Thoracic aorta (tissue), 2 donors: Measurements from ENCODE around the gene AACS. TPM values are rescaled to one million over a fixed set of nuclear protein-coding genes. Genes with fewer than 3 reads are reported as not detected.

Experiments used
- ATAC-seq: fragments of 150-250 bp; one replicate; pipeline ENCODE4 v1.8.0; 2017; ENCODE audit warnings: low read depth; ENCODE audit not compliant: insufficient number of reproducible peaks, low FRiP score
- DNase-seq: peaks from one replicate; pipeline ENCODE4 v3.0.0-alpha.2; 2020; ENCODE audit warnings: low spot score
- H3K27ac ChIP-seq, 2 donors: fragments of 200-600 bp; sonication (generic); 1 replicate in 1 of 2; 2 replicates in 1 of 2; pipeline ENCODE4 v1.5.1; 2016; ENCODE audit warnings: mild to moderate bottlenecking in 2 of 2, moderate library complexity in 2 of 2
- H3K27me3 ChIP-seq: fragments of 200-600 bp; sonication (generic); replicated peaks from 2 replicates; pipeline ENCODE4 v1.6.0; 2016; ENCODE audit warnings: mild to moderate bottlenecking; ENCODE audit not compliant: insufficient read depth
- H3K36me3 ChIP-seq: fragments of 200-600 bp; sonication (generic); one replicate; pipeline ENCODE4 v1.5.1; 2016
- H3K4me1 ChIP-seq, 2 donors: fragments of 200-600 bp; sonication (generic); 1 replicate in 1 of 2; 2 replicates in 1 of 2; pipeline versions ENCODE4 v1.5.1 to v1.6.0; 2016; ENCODE audit warnings: low read depth in 2 of 2, mild to moderate bottlenecking in 1 of 2; ENCODE audit not compliant: control insufficient read depth in 1 of 2
- H3K4me3 ChIP-seq: fragments of 200-600 bp; sonication (generic); 2 replicates; pipeline ENCODE4 v1.5.1; 2016; ENCODE audit warnings: mild to moderate bottlenecking
- H3K9me3 ChIP-seq: fragments of 200-600 bp; sonication (generic); 2 replicates; pipeline ENCODE4 v1.5.1; 2016
- total RNA-seq, 2 donors: library from RNA; depleted of rRNA; stranded (reverse); fragments of >200 nt; gene quantifications; one replicate each; pipeline versions ENCODE4 v1.1.0 to v1.2.3, GENCODE V29; 2016
- TF ChIP-seq, protein P1 (sequence below): fragments of 200-600 bp; sonication (generic); IDR thresholded peaks from one replicate; pipeline ENCODE4 v1.5.1; 2019; ENCODE audit warnings: antibody characterized with exemption

Gene AACS
- total RNA-seq, 2 donors from 2014 or later, result 14.1 to 14.7 TPM

DNA sequence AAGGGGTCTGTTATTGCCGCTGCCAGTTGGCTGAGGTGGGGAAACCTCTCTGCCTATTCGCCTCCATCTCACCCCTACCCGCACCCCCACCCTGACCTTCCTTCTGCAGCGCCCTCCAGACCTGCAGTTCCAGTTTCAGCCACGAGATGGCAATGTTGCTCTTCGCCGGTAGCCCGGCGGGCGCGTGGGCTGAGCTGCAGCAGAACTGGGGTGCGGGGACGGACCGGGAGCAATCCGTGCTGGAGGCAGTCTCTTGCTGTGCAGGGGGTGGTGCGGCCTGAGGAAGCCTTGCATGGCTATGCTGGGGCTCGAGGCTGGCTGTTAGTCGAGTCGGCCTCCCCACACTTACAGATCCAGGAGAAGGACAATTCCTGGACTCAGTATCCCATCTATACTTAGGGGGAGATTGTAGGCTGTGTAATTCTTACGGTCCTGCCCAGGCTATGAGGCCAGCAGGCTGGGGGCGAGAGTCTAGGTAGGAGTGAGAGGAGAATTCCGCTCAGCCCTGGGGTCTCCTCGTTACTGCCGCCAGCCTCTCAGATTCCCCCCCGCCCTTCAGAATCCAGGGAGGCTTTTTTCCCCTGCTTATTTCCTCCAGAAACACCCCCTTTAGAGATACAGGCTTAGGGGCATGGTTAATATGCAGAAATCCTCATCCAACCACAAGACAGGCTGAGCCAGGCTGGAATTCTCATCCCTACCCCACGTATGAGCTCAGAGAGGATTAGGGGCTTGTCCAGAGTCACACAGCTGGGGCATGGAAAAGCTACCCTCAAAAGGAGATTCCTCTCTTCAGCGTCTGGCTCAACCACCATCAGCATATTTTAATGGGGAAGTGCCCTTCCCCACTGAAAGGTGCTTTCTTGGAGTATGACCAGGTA is 118.2 kb downstream of the AACS start:
- Histone ChIP-seq H3K27me3 (no peaks in the 10 kb centered on the region), H3K4me3 (peak overlapping the region; percentile 34)
- no peak for ATAC-seq

DNA sequence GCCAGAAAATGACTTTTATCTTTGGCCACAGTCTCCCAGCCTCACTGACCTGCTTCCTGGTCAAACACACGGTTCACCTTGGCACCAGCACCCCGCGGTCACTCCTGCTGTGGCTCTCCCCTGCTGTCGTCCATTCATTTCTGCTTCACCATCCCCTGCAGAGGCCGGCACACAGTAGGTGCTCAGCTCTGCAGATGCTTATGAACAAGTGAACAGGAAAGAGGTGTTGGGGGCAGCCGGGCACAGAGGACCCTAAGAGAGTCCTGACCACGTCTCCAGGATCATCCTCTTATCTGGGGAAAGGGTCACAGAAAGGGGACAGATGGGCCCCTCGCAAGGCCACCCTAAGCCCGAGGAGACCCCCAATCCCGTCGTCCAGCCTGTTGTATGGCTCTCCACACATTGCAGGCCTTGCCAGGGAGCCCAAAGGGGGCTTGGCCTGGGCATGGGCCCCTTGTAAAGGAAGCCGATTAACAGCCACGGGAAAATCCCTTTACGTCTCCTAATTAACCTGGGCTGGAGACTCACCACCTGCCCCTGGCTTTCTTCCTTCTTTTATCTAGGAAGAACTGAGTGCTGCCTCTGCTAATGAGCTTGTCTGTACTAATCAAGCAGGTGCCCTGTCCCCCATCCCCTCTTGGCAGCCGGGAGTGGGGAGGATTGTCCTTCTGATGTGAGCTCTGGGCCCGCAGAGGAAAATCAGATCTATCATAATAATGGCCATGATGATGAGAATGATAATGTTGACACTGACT is 119.2 kb downstream of the AACS start:
- Histone ChIP-seq H3K4me3 (no peak overlapping the region), H3K27me3 (no peaks in the 10 kb centered on the region), H3K36me3 (no peaks in the 10 kb centered on the region), H3K9me3 (no peaks in the 10 kb centered on the region), H3K4me1 (peaks cover 5 to 24% of the 10 kb centered on the region in 2 donors), H3K27ac (no peak overlapping the region)
- no peak for DNase-seq
- TF ChIP-seq, protein P1, sequence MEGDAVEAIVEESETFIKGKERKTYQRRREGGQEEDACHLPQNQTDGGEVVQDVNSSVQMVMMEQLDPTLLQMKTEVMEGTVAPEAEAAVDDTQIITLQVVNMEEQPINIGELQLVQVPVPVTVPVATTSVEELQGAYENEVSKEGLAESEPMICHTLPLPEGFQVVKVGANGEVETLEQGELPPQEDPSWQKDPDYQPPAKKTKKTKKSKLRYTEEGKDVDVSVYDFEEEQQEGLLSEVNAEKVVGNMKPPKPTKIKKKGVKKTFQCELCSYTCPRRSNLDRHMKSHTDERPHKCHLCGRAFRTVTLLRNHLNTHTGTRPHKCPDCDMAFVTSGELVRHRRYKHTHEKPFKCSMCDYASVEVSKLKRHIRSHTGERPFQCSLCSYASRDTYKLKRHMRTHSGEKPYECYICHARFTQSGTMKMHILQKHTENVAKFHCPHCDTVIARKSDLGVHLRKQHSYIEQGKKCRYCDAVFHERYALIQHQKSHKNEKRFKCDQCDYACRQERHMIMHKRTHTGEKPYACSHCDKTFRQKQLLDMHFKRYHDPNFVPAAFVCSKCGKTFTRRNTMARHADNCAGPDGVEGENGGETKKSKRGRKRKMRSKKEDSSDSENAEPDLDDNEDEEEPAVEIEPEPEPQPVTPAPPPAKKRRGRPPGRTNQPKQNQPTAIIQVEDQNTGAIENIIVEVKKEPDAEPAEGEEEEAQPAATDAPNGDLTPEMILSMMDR, result no peak
- ATAC-seq, result no peak

More for the DNA sequence above, 118.2 kb downstream of the AACS start:
- no peak for DNase-seq
- Histone ChIP-seq H3K36me3 (no peaks in the 10 kb centered on the region), H3K27ac (no peak overlapping the region), H3K4me1 (peaks cover 5 to 24% of the 10 kb centered on the region in 2 donors), H3K9me3 (no peaks in the 10 kb centered on the region)
- TF ChIP-seq, protein P1, result peak; percentile 99

DNA sequence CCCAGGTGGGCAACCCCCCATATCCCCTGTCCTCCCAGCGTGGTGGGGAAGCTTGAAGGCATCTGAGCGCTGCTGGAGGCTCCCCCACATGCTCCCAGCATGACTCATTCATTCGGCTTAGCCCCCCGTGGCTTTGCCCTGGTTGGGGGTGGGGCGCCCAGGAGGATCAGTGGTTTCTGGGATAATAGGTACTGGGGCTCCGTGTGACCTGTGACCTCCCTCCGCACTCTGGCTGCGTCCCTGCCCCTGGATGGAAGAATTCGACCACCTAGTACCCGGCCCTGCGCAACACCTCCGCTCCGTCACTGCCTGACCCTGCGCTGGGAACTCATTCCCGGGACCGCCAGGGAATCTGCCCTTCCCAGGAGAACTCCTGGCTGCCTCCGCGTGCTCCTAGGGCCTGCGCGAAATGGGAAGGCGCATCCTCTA is 120.1 kb downstream of the AACS start:
- no peak for ATAC-seq
- DNase-seq, result no peak
- peaks cover 4% of the 10 kb centered on the region for H3K27me3 ChIP-seq
- peak overlapping the region; percentile 67 for H3K4me3 ChIP-seq
- no peaks in the 10 kb centered on the region for H3K9me3 ChIP-seq
- TF ChIP-seq, protein P1, result no peak
- H3K27ac ChIP-seq, result no peak overlapping the region
- peaks cover 5 to 24% of the 10 kb centered on the region in 2 donors for H3K4me1 ChIP-seq
- H3K36me3 ChIP-seq, result no peaks in the 10 kb centered on the region

DNA sequence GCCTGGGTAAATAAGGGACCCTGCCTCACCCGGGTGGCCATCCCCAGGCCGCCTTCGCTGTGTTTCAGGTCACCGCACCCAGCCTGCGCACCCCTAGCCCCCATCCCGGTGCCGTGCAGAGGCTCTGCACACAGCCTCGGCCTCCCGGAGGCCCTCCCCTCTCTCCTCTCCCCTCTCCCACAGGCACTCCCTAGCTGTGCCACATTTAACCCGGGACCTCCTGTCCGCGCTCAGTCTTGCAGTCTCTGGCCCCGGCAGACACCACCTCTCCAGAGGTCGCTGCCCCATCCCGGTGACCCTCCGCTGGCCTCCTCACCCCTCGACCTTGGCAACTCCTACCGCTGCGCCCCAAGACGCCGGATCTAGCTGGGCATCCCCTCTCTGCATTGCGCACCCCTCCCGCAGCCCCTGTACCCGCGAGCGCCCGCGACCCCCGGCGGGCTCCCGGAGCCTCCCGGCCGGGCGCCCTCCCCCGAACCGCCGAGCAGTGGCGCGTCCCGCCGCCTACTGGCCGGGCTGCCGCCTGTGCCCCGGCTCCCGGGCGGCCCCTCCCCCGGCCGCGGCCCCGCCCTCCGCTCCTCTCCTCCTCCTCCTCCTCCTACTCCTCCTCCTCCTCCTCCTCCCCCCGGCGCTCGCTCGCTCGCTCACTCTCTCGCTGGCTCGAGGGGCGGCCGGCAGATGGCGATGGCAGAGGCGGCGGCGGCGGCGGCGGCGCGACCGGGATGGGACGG is 120.7 kb downstream of the AACS start, which contains the start of gene TMEM132B:
Gene TMEM132B (plus strand): TSS at position 647 of the 731 bp plus-strand sequence.
- ATAC-seq (peak; percentile 53), DNase-seq (no peak)
- TF ChIP-seq, protein P1, result no peak
- Histone ChIP-seq H3K4me1 (peaks cover 5 to 24% of the 10 kb centered on the region in 2 donors), H3K27ac (no peak within 1 kb of the TSS), H3K9me3 (no peaks in the 10 kb centered on the region), H3K36me3 (no peaks in the 10 kb centered on the region), H3K4me3 (peak within 1 kb of the TSS; percentile 67), H3K27me3 (peaks cover 4% of the 10 kb centered on the region)
